Measurements from ENCODE around the gene IGFBP7.
"Not testable (repeated sequence)": the region's sequence is repeated elsewhere in the genome, so short reads cannot be mapped to it uniquely, and the experiment has no call there.

Gene IGFBP7

GRCh38 chr4:57065730-57066482, 44.3 kb downstream of the IGFBP7 start:
- DNase-seq = no peak

- no peak for DNase-seq
Measured at GRCh38 chr4:57064811-57065711, 45.1 kb downstream of the IGFBP7 start.

GRCh38 chr4:57064120-57064519, 46.1 kb downstream of the IGFBP7 start:
- DNase-seq = no peak

GRCh38 chr4:57063518-57063917, 46.7 kb downstream of the IGFBP7 start:
- no peak for DNase-seq

DNA sequence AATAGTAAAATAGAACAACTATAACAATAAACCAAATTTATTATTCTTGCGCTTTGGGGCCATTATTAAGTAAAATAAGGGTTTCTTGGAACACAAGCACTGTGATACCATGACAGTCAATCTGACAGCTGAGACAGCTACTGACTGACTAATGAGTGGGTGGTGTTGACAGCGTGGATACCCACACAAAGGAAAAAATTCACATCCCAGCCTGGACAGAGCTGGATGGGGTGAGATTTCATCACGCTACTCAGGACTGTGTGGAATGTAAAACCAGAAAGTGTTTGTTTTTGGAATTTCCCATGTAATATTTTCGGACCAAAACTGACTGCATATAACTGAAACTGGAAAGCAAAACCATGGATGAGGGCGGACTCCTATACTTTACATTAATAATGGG, 48.8 kb downstream of the IGFBP7 start:
- DNase-seq = no peak

DNA sequence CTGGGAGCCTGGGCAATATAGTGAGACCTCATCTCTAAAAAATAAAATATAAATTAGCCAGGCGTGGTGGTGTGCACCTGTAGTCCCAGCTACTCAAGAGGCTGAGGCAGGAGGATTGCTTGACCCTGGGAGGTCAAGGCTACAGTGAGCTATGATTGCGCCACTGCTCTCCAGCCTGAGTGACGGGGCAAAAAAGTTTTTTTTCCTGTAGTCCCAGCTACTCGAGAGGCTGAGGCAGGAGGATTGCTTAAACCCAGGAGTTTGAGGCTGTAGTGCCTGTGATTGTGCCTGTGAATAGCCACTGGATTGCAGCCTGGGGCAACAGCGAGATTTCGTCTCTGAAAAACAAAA, 49.5 kb downstream of the IGFBP7 start:
- DNase-seq = not testable (repeated sequence)

DNA sequence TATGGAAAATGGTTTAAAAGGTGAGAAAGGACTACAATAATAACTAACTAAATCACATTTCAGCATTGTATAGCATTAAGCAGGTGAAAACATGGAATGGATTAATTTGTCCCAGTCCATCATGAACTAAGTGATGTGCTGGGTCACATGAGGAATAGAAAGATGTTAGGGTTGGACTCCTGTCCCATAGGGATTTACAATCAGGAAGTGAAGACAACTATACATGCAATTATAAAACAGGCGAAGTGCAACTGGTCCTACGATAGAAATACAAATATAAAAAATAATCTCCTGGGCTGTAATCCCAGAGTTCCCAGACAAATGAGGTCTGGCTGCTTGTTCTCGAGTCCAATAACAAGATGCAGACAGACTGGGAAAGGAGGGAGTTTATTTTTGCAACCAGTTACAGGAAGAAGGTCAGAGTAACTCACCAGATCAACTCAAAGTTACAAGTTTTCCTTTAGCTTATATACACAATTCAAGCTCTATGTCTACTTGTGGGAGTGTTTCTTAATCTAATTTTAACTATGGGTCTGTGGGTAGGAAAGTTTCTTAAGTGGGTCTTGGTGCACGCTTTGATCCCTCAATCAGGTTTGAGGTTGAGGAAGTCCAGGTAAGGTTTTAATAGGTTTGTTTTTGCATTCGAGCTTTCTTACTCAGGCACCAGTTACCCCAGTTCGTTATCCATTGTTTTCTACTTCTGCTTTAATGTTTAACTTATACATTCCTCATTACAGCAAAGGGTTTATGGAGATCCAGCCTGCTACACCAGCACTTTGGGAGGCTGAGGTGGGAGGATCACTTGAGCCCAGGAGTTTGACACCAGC, 50.1 kb downstream of the IGFBP7 start:
- DNase-seq = no peak

DNA sequence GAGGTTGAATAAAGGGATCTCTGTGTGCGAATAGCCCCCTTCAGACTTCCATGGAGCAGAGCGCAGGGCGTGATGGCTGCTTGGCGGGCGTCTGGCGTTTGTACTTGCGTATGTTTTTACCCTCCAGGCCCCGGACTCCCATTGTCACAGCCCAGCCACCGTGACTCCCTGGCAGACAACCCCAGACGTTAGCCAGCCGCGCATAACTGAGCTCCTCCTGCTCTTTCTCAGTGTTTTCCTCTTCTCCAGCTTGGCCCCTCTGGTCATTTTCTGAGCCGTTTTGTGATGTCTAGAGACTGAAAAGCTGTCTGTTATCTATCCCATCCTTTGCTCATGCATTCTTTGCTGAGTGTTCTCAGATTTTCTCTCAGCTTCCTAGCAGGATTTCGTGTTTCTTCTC, 54.3 kb downstream of the IGFBP7 start:
- no peak for DNase-seq

DNA sequence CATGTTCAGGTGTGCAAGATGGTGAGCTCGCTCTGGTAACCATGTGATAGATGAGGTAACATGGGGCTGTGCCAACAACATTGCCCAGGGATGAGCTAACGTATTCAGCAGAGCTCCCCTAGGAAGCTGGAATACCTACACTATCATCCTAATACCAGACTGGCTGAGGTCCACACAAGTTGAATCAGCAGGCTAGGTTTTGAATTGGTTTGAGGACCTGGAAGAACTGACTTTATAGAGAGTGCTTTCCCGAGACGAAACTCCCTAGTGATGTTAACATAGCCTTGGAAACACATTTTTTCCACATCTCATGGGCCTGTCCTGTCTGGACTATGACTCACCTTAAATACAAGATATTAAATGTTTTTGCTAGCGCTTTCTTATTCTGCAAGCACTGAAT, 56.7 kb downstream of the IGFBP7 start:
- no peak for DNase-seq

DNA sequence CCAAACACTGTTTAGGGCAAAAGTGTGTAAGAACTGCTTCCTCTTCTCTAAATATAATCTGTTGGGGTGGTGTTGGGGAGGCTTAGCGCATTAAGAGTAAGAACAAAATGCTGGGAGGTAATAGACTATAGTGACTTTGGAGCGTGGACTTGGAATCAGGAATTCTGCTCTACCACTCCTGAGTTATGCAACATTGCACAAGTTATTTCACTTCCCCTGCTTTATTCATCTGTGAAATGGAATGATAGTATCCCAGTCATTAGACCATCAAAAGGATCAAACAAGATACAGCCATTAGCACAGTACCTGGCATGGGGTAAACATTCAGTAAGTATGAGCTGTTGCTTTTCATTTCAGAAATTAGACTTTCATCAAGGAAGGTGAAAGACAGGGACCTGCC, 58.7 kb downstream of the IGFBP7 start:
- no peak for DNase-seq

DNA sequence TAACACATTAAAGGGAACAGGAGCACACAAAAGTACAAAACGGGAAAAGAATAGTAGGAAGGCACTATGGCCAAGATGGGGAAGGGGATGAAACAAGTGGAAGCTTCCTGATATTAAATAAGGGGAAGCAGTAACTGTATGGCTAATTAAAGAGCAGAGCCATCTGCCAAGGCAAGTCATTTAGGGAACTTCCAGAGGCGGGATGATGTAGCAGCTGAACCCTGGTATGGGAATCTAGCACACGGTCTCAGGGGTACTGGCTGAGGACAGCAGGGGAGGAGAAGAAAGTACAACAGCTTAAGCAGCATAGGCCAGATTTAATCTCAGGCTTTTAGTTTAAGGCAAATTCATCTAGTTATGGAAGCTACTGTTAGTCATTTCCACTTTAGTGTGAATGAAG, 59.1 kb downstream of the IGFBP7 start:
- DNase-seq = no peak

DNA sequence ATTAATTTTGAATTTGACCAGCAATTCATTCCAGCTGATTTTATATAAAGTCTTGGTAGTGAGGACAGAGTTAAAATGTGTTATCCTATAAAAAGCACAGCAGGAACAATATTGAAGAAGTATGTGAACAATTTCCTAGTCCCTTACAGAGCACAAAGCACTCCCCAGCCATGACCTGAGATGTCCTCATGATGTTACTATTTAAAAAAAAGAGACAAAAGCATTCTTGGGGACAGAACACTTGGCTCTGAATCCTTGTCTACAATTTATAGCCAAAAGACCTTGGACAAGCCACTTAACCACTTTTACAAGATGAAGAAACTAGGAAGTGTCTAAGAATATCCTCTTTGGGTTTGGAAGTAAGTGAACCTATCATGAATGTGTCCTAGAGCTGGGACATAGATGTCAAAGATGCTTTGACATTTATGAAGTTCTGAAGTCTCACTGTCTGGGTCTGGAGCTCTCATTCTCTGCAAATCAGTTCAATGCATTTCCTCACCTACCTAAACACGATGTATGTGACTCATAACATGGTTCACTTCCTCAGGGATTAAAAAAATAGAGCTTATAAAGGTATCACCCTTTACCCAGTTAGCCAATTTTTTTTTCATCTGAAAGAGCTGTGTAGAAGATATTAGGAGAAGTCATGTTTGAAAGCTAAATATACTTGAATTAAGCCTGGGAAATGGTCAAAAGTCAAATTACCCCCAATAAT, 61.4 kb downstream of the IGFBP7 start:
- no peak for DNase-seq

DNA sequence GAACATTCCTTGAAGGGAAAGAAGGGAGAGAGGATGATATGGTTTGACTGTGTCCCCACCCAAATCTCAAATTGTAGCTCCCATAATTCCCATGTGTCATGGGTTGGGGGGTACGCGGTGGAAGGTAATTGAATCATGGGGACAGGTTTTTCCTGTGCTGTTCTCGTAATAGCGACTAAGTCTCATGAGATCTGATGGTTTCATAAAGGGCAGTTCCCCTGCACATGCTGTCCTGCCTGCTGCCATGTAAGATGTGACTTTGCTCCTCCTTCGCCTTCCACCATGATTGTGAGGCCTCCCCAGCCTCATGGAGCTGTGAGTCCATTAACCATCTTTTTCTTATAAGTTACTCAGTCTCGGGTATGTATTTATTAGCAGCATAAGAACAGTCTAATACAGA, 63.1 kb downstream of the IGFBP7 start:
- not testable (repeated sequence) for DNase-seq

DNA sequence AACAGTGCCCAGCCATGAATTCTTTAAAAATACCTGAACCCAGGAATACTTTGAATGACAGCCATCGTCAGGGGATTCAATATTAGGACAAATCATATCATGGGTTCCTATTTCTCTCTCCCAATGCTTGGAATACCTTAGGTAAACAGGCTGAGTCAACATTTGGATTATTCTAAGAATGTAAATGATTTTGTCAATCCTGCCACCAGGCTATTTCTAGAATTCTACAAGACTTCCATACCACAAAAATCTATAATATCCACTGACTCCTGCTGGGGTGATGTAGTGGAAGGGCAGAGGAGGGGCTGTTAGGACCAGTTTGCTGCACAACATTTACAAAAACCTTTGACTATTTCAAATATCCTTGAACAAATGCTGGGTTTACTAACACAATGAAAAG, 65.2 kb downstream of the IGFBP7 start:
- no peak for DNase-seq

GRCh38 chr4:57044279-57044678, 65.9 kb downstream of the IGFBP7 start:
- no peak for DNase-seq

DNA sequence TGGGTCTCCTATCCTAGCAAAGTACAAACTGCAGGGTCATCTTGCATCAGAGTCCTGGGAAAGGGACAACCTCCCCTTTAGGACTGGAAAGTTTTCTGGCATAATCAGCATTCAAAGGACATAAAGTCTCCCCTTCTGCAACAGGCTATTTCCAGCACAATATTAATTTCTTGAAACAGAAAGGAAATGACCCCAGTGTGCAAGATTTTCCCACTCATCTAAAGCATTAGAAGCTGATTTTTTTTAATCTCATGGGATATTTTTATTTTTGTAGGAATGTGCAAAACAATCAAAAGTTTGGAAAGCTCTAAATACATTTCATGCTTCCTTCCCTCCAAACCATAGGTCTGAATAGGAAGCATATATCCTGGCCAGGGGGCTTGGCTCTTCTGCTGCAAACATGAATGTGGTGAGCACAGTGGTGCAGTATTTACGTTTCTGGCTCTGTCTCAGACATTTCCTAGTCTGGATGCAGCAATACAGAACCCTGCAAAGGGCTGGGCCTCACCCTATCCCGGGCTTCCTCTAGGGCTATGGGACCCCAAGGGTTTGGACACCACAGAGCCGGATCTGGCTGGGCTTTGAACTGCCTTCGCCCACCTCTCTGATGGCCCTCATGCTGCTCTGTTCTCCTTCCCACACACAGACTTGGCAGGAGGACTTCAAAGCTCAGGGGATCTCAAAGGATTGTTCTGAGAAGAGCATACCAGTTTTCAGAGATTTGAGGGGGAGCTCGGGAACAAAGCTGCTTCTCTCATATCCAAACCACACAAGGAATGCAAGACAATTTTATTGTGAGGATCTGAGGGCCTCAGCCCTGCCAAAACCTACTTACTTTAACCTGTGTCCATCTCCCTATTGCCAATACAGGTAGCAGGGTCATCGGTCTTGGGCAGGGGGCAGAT, 66.6 kb downstream of the IGFBP7 start:
- DNase-seq = no peak

- no peak for DNase-seq
Measured at GRCh38 chr4:57042711-57043169, 67.4 kb downstream of the IGFBP7 start.

DNA sequence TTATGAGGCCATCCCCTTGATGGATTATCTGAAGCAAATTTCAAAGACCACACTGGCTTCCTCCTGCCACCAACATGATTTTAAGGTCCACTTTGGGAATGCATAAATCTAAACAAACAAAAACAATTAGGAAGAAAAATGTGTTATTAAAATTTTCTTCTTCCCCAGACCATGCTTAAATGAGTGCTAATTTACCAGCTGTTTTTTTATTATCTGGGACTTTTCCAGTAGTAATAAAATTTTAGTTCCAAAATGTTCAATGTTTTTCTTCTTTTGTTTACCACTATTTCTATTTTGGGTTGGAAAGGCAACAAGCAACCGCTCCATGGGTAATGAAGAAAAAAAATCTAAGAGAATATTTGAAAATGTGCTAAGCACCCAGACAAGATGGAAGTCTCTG, 69.2 kb downstream of the IGFBP7 start:
- no peak for DNase-seq

DNA sequence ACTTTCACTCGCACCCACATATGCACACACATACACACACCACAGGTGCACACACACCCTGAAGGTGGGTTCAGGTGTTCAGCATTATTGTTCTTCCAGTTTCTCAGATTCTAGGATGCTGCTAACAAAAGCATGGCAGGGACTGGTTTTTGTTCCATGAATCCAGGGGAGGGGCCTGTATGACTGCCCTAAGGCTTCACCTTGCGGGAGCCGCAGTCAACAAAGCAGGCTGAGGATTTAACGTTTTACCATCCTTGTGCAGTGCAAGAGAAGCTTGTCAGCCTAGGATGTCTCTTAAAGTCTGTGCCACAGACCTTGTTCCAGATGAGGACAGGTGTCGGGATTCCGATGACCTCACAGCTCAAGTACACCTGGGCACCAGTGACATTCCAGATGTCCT, 69.7 kb downstream of the IGFBP7 start:
- DNase-seq = no peak

DNA sequence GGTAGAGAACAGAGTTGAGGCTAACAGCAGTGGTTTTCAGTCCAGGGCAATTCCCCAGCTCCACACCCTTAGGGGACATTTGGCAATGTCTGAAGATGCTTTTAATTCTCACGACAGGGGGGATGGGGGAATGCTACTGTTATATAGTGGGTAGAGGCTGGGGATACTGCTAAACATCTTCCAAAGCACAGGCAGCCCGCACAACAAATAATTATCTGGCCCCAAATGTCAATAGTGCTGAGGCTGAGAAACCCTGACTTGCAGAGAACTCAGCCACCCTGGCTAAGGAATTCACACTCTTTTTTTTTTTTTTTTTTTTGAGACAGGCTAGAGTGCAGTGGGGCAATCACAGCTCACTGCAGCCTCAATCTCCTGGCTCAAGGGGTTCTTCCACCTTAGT, 70.8 kb downstream of the IGFBP7 start:
- no peak for DNase-seq

DNA sequence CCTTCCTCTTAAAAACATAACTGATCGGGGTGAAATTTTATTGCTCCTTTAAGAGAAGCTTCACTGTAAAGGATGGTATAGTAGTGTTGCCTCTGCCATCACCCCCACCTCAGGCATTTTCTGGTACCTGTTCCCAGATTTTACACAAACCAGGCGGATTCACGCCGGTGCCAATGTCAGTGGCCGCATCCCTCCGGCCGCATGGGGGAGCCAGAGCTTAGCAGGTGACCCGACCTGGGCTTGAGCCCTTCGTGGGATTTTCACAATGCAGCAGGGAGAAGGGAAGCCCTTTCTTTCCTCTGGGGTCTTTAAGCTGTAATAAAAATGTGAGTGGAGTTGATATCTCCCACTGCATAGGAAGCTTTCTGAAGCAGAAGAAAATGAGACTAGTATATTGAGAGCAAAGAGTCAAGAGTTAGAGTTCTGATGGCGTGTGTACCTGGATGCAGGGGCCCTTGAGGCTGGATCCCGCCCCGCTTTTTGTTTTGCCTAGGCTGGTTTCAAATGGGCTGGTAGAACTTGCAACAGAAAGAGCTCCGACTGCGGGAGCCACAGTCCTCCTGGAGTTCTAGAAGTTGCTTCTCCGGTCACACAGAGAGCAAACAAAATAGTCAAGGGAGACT, 72.1 kb downstream of the IGFBP7 start:
- no peak for DNase-seq

Measured in NCI-H1436 treated with DMSO at 0.1 percent for 48 hours (cell line).